HG02642 (cell line): ENCODE results near the gene ANKMY1.
"Not testable (repeated sequence)": the region's sequence is repeated elsewhere in the genome, so short reads cannot be mapped to it uniquely, and the experiment has no call there.

ENCODE experiments used
- ATAC-seq: cut with Tn5 transposase; IDR thresholded peaks from one replicate; pipeline ENCODE4 v1.9.1; 2021; ENCODE audit warnings: mild to moderate bottlenecking; ENCODE audit not compliant: unreplicated experiment, poor library complexity

ANKMY1 gene

DNA sequence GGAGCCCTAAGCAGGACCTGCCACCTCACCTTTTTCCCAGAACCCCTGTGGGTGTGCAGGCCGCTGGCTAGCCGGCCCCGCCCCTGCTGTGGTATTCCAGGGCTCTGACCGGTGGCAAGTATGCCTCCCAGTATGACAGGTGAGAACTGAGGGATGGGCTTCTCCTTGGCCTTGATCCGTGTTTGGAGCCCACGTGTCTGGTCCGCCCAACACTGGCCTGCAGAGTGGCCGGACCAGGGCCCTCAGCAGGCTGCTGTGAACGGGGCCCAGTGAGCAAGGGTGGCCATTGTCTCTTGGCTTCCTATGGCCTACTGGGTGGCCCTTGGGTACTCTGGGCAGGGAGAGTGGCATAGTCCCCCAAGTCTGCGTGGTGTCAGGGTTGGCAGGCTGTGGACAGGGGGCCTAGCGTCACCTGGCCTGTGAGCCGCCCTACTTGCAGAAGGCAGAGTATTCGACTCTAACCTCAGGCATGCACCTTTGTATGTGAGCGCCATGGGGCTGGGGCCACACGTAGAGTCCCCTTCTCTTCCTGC, 12.3 kb upstream of the ANKMY1 start:
- ATAC-seq = no peak

DNA sequence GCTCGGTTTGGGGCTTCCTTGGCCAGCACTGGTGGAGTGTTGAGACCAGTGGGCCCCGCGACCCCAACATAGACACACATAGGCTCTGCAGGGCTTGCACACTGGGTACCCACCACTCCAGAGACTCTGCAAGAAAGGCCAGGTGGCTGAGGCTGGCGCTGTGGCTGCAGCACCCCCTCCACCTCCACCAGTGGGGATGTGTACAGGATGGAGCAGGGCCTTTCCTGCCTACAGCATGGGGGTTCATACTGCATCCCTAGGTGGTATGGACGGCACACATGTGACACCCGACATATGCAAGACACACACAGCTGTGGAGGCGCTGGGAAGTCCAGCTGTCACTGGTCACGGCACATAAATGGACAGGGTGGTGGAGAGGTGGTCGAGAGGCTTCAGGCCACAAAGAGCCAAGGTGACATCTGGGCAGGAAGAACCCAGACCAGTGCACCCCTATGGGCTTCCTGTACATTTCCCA, 11.8 kb upstream of the ANKMY1 start:
- no peak for ATAC-seq

DNA sequence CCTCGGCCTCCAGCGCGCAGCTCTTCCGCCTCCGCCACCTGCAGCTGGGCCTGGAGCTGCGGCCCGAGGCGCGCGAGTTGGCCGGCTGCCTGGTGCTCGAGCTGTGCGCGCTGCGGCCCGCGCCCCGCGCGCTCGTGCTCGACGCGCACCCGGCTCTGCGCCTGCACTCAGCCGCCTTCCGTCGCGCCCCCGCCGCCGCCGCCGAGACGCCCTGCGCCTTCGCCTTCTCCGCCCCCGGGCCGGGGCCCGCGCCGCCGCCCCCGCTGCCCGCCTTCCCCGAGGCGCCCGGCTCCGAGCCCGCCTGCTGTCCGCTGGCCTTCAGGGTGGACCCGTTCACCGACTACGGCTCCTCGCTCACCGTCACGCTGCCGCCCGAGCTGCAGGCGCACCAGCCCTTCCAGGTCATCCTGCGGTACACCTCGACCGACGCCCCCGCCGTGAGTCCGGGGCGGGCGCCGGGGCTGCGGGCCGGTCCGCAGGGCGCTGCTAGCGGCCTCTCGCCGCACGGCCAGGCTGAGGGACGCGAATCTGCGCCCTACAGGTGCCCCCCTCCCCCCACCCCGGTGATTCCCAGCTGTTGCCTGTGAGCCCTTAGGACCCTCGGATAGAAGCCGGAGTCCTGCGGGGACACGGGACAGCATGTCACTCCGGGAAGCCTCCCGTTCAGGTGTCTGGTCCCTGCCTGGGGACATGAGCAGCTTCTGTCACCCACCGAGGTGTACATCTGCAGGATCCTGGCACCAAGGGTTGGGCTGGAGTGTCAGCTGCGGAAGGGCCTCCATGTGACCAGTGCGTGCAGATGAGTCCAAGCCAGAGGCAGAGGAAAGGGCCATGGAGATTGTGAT, 11.1 kb upstream of the ANKMY1 start:
- ATAC-seq = peak; percentile 25

- peak; percentile 38 for ATAC-seq
Measured at GRCh38 chr2:240567872-240568677, 10.3 kb upstream of the ANKMY1 start, which contains the start of gene RNPEPL1. RNPEPL1 (plus strand) TSS chr2:240568484; CDS start chr2:240568587, 103 bp downstream.

- ATAC-seq = no peak
Measured at GRCh38 chr2:240567137-240567871, 9.5 kb upstream of the ANKMY1 start.

- ATAC-seq = peak; percentile 53
Measured at GRCh38 chr2:240566203-240567136, 8.7 kb upstream of the ANKMY1 start.

- peak; percentile 31 for ATAC-seq
Measured at GRCh38 chr2:240565333-240566202, 7.8 kb upstream of the ANKMY1 start.

DNA sequence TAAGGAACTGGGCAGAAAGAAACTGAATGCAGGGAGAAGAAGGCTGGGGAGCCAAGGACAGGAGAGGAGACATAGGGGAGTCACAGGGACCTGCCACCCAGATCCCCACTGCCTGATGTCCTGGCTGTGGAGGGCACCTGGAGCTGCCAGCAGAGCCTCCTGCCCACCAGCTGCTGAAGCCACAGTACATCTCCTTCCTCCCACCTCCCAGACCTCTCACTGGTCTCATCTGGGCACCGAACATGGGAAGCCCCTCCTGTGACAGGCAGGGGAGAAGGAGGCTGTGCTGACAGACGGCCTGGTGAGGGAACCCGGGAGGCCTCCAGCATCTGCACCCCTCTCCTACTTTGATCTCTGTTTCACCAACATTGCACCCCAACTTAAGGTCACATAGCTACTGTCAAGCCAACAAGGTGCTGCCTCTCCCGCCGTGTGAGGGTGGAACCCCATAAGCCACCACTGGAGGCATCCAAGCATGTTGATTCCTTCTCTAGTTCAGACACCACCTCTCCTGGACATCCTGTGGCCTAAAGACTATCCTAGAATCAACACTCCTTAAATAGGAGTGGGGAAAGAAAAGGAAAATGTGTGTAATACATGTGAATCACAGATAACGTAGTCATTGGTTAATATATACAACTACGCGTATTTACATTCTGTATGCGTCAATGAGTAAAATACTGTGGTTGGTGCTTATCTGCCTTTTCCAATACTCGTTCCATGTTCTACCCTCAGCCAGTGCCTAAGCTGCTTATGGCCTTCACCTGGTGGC, 7.0 kb upstream of the ANKMY1 start:
- no peak for ATAC-seq

GRCh38 chr2:240563951-240564560, 6.3 kb upstream of the ANKMY1 start:
- no peak for ATAC-seq

DNA sequence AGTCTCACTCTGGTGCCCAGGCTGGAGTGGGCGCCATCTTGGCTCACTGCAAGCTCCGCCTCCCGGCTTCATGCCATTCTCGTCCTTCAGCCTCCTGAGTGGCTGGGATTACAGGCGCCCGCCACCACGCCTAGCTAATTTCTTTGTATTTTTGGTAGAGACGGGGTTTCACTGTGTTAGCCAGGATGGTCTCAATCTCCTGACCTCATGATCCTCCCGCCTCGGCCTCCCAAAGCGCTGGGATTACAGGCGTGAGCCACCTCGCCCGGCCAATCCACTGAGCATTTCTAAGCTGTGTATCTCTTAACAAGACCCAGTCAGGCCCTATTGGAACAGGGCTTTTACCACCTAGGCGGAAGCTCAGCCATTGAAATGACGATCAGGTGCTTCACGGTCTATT, 5.4 kb upstream of the ANKMY1 start:
- not testable (repeated sequence) for ATAC-seq

DNA sequence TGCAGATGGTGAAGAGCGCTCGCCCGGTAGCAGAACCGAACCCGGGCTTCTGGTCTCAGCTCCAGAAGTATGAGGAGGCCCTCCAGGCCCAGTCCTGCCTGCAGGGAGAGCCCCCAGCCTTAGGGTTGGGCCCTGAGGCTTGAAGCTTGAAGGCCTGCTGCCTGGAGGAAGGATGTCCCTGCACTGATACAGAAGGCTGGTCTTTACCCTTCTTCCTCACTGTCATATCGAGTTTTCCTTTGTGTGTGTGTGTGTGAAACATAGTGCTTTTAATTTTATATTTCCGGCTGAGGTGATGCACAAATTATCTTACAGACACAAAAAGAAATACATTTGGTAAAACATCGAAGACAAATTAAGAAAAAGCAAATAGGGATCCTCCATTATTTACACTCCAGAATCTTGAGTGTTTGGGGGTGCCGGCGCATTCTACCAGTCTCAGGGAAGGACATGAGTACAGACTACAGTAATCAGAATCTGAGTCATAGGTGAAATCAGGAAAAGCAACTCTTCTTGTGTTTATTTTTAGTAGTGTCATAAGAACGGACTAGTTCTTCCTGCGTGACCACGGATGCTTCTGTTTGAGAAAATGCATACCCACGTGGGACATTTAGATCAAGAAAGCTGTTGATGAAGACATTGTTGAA, 3.7 kb upstream of the ANKMY1 start:
- ATAC-seq = peak; percentile 5

GRCh38 chr2:240560480-240561324, 2.9 kb upstream of the ANKMY1 start:
- peak; percentile 64 for ATAC-seq

DNA sequence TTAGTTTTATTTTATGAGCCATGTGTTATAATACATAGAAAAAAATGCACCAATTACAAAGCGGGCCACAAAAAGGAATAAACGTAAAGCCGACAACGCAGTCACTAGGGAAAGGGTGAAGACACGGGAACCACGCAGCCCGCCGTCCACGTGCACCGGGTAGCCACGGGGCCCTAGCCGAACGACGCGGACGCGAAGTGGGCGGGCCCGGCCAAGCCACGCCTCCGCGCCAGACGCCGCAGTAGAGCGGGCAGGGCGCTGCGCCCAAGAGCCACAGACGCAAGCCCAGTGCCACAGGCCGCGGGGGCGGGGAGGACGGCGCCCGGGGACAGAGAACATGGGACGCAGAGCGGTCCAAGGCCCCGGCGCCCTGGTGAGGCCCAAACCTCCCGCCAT, 2.3 kb upstream of the ANKMY1 start, which contains the start of gene DUSP28:
DUSP28 (plus strand) TSS at position 274 of the 396 bp plus-strand sequence. CDS start 328 bp downstream, outside the sequence.
- peak; percentile 63 for ATAC-seq

DNA sequence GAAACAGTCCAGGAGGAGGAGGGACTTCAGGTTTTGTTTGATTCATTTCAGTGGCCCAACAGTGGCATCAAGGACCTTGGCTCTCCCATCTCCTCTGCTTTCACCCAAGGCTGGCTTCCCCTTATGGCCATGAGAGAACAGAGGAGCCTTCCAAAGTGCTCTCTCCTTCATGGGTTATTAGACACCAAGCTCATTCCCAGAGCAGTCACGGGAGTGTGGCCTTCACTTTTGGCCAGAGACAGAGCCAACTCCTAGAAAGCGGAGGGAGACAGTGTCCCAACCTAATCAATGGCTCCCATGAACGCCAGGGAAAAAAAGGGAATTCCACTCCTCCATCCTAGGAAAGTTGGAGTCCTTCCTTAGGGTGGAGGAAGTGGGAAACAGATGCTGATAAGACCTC, 1.5 kb upstream of the ANKMY1 start:
- ATAC-seq = no peak

DNA sequence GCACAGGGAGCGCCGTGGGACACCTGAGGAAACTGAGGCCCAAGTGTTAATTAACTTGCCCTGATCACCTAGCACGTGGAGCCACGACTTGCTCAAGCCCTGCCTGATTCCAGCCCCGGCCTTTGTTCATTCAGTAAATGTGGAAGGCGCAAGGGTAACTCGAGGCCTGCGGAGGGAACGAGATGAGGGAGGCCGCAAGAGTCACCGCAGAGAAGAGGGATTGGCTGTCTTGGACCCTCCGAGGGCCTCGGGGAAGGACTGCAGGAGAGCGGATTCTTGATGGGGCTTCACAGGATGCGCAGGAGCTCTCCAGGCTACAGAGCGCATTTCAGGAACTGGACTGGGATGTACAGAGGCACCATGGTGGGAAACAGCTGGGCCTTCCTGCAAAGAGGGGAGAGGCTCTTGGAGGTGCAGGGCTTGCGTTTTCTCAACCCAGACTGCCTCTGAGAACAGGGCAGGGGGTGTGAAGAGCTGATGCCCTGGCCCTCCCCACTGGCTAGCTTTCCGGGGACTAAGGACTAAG, 511 bp upstream of the ANKMY1 start:
- no peak for ATAC-seq
